Renal pelvis (tissue), 4 donors: ENCODE data around the gene ZMAT5. TPM values are rescaled to one million over a fixed set of nuclear protein-coding genes. Genes with fewer than 3 reads are reported as not detected.

Experiments
- DNase-seq: peaks from one replicate; pipeline ENCODE4 v3.0.0-alpha.2; 2013
- polyA plus RNA-seq, 3 donors: library from polyadenylated mRNA; unstranded; fragments of 120-200 nt; gene quantifications; one replicate each; pipeline ENCODE4 v1.2.1, GENCODE V29; 2013; ENCODE audit not compliant: insufficient read length in 3 of 3

The ZMAT5 gene
- polyA plus RNA-seq, 3 donors: 22.5 to 29.7 (median 27.1) TPM

GRCh38 chr22:29712119-29712518, 54.7 kb downstream of the ZMAT5 start:
- DNase-seq: no peak

- no peak for DNase-seq
These were observed 55.7 kb downstream of the ZMAT5 start for GRCh38 chr22:29710922-29711593.

GRCh38 chr22:29710193-29710592, 56.6 kb downstream of the ZMAT5 start:
- no peak for DNase-seq

GRCh38 chr22:29707471-29707870, 59.3 kb downstream of the ZMAT5 start:
- DNase-seq: no peak

- DNase-seq: no peak
These were observed 59.8 kb downstream of the ZMAT5 start for GRCh38 chr22:29707010-29707409.

- DNase-seq: no peak
These were observed 60.3 kb downstream of the ZMAT5 start for GRCh38 chr22:29706486-29706885.

- DNase-seq: no peak
These were observed 61.2 kb downstream of the ZMAT5 start for GRCh38 chr22:29705651-29706050.

- no peak for DNase-seq
These were observed 62.1 kb downstream of the ZMAT5 start for GRCh38 chr22:29704528-29705285.

- DNase-seq: no peak
These were observed 63.1 kb downstream of the ZMAT5 start for GRCh38 chr22:29703569-29704195.

GRCh38 chr22:29702931-29703501, 63.8 kb downstream of the ZMAT5 start:
- DNase-seq: no peak

GRCh38 chr22:29702000-29702930, 64.5 kb downstream of the ZMAT5 start:
- DNase-seq: no peak

- no peak for DNase-seq
These were observed 65.4 kb downstream of the ZMAT5 start for GRCh38 chr22:29701155-29701999.

GRCh38 chr22:29700900-29701154, 66.0 kb downstream of the ZMAT5 start:
- DNase-seq: no peak

- no peak for DNase-seq
These were observed 66.5 kb downstream of the ZMAT5 start for GRCh38 chr22:29700206-29700899.

GRCh38 chr22:29697853-29698598, 68.8 kb downstream of the ZMAT5 start:
- DNase-seq: no peak

GRCh38 chr22:29695129-29695926, 71.5 kb downstream of the ZMAT5 start:
- no peak for DNase-seq

GRCh38 chr22:29693671-29694070, 73.1 kb downstream of the ZMAT5 start:
- DNase-seq: no peak

- DNase-seq: no peak
These were observed 73.6 kb downstream of the ZMAT5 start for GRCh38 chr22:29693161-29693560.

- DNase-seq: no peak
These were observed 74.5 kb downstream of the ZMAT5 start for GRCh38 chr22:29692327-29692640.
